B cell (primary cell): ENCODE measurements around the gene AUP1.

ENCODE experiments used
- CTCF ChIP-seq: fragments of 200-600 bp; IDR thresholded peaks from one replicate; pipeline ENCODE4 v1.8.0; 2022; ENCODE audit warnings: antibody characterized with exemption, mild to moderate bottlenecking
- EZH2 ChIP-seq: IDR thresholded peaks from 2 replicates; pipeline ENCODE4 v1.6.1; 2012; ENCODE audit warnings: borderline replicate concordance, low read depth, mild to moderate bottlenecking, moderate library complexity, low read length; ENCODE audit not compliant: insufficient read depth, poor library complexity, severe bottlenecking

- TF ChIP-seq CTCF (no peak), EZH2 (peak; percentile 64)
Observed at GRCh38 chr2:74548900-74549826, 19.7 kb upstream of the AUP1 start.
